Ovary (tissue), 3 donors: Measurements from ENCODE around the gene SLC38A11.

Experiments
- CTCF ChIP-seq, 3 donors: fragments of 450-650 bp in 2 of 3; fragments of 200-600 bp in 1 of 3; IDR thresholded peaks; one replicate each; pipeline versions ENCODE4 v1.5.1 to v1.8.0; 2016 to 2022; ENCODE audit warnings: antibody characterized with exemption in 3 of 3, mild to moderate bottlenecking in 1 of 3
- POLR2A ChIP-seq: fragments of 450-650 bp; IDR thresholded peaks from one replicate; pipeline ENCODE4 v1.6.1; 2017; ENCODE audit warnings: antibody characterized with exemption, mild to moderate bottlenecking, moderate library complexity
- donor health status: DM: no; HTN: no; CAD: no.

- TF ChIP-seq CTCF (IDR thresholded peaks at IDR 0.05) (no peak), POLR2A (no peak)
Observed at GRCh38 chr2:164915566-164915965, 39.8 kb downstream of the SLC38A11 start.
